HepG2 (cell line): ENCODE results near the gene USP38.

Experiments
- CBFB ChIP-seq: sonication (generic); formaldehyde crosslinking; IDR thresholded peaks from 2 replicates; pipeline ENCODE4 v1.4.0; 2020; ENCODE audit warnings: missing genetic modification reagents
- NR1H2 ChIP-seq: sonication (generic); formaldehyde crosslinking; IDR thresholded peaks from 2 replicates; pipeline ENCODE4 v1.8.1; 2022; ENCODE audit warnings: low read depth, missing genetic modification reagents, borderline replicate concordance
- RNF2 ChIP-seq: fragments of 450-650 bp; conservative IDR thresholded peaks from 2 replicates; pipeline ENCODE4 v1.6.1; 2016; ENCODE audit warnings: low read depth
- ZNF549 ChIP-seq: sonication (generic); formaldehyde crosslinking; IDR thresholded peaks from 2 replicates; pipeline ENCODE4 v1.5.0; 2020; ENCODE audit warnings: missing genetic modification reagents
- ZNF777 ChIP-seq: sonication (generic); formaldehyde crosslinking; IDR thresholded peaks from 2 replicates; pipeline ENCODE4 v1.4.0; 2020; ENCODE audit warnings: missing genetic modification reagents

- TF ChIP-seq CBFB (CRISPR knock-in tag): no peak
- TF ChIP-seq NR1H2 (CRISPR knock-in tag): no peak
- TF ChIP-seq RNF2: no peak
- TF ChIP-seq ZNF549 (CRISPR knock-in tag): no peak
- no peak for TF ChIP-seq ZNF777
Measured at GRCh38 chr4:143252478-143252877, 67.8 kb downstream of the USP38 start.
